IMR-90 (cell line): Measurements from ENCODE around the gene PCID2. TPM values are rescaled to one million over a fixed set of nuclear protein-coding genes. Genes with fewer than 3 reads are reported as not detected.

Experiments
- ATAC-seq: fragments of 200-7000 bp; cut with Tn5 transposase; 2 replicates; pipeline ENCODE4 v1.9.1; 2020; ENCODE audit warnings: low read depth, mild to moderate bottlenecking, moderate library complexity
- BruUV-seq: library from RNA; stranded (reverse); fragments of 400-500 nt; replicated peaks from 2 replicates; lab custom pipeline; 2021; lab: Mats Ljungman, UMichigan
- CTCF ChIA-PET: fragments of 300-600 bp; formaldehyde crosslinking; extraction: SDS; loops from one replicate; lab custom pipeline; 2021; ENCODE audit warnings: antibody characterized with exemption; lab: Yijun Ruan, JAX
- POLR2A ChIA-PET: fragments of 300-600 bp; sonication (Branson Sonifier 250); formaldehyde crosslinking; loops from one replicate; lab custom pipeline; 2022; ENCODE audit warnings: antibody characterized with exemption; ENCODE audit not compliant: unreplicated experiment; lab: Charles Lee
- DNase-seq: peaks from one replicate; pipeline ENCODE4 v3.0.0; 2013
- H2AFZ ChIP-seq: replicated peaks from 2 replicates; pipeline ENCODE3; 2013; ENCODE audit warnings: low read length, mild to moderate bottlenecking; ENCODE audit not compliant: poor library complexity
- H2AK5ac ChIP-seq: 2 replicates; pipeline ENCODE4 v1.6.1; 2013; ENCODE audit warnings: low read depth, low read length, inconsistent platforms
- H2AK9ac ChIP-seq: replicated peaks from 2 replicates; pipeline ENCODE3; 2013; ENCODE audit warnings: mild to moderate bottlenecking, low read depth, low read length, moderate library complexity; ENCODE audit not compliant: poor library complexity
- H2BK120ac ChIP-seq: 2 replicates; pipeline ENCODE4 v1.6.1; 2013; ENCODE audit warnings: low read depth, low read length, inconsistent platforms
- H2BK15ac ChIP-seq: 3 replicates; pipeline ENCODE4 v1.6.1; 2013; ENCODE audit warnings: low read depth, low read length, inconsistent platforms
- H2BK20ac ChIP-seq: 2 replicates; pipeline ENCODE4 v1.6.1; 2013; ENCODE audit warnings: low read depth, mild to moderate bottlenecking, inconsistent platforms, low read length, moderate library complexity
- H2BK5ac ChIP-seq: 2 replicates; pipeline ENCODE4 v1.6.1; 2013; ENCODE audit warnings: mild to moderate bottlenecking, low read depth, low read length, inconsistent platforms; ENCODE audit not compliant: poor library complexity, severe bottlenecking
- H3K14ac ChIP-seq: replicated peaks from 2 replicates; pipeline ENCODE4 v1.6.1; 2013; ENCODE audit warnings: low read depth, low read length, inconsistent platforms
- H3K18ac ChIP-seq: 2 replicates; pipeline ENCODE4 v1.6.1; 2013; ENCODE audit warnings: low read depth, low read length, control low read depth
- H3K23ac ChIP-seq: 2 replicates; pipeline ENCODE4 v1.6.1; 2013; ENCODE audit warnings: low read depth, low read length, inconsistent platforms
- H3K27ac ChIP-seq: 2 replicates; pipeline ENCODE4 v1.5.1; 2013; ENCODE audit warnings: mild to moderate bottlenecking, control low read depth, low read length; ENCODE audit not compliant: insufficient read depth
- H3K27me3 ChIP-seq: 2 replicates; pipeline ENCODE4 v1.6.1; 2013; ENCODE audit warnings: low read length; ENCODE audit not compliant: control insufficient read depth, insufficient read depth
- H3K36me3 ChIP-seq: 2 replicates; pipeline ENCODE4 v1.6.1; 2013; ENCODE audit warnings: low read length, mixed read lengths; ENCODE audit not compliant: control insufficient read depth, insufficient read depth
- H3K4ac ChIP-seq: 2 replicates; pipeline ENCODE4 v1.6.1; 2013; ENCODE audit warnings: low read depth, low read length, inconsistent platforms
- H3K4me1 ChIP-seq: 2 replicates; pipeline ENCODE4 v1.6.1; 2013; ENCODE audit warnings: low read length, mixed read lengths; ENCODE audit not compliant: control insufficient read depth, insufficient read depth
- H3K4me2 ChIP-seq: 2 replicates; pipeline ENCODE4 v1.6.1; 2013; ENCODE audit warnings: low read depth, mild to moderate bottlenecking, control low read depth, low read length, moderate library complexity
- H3K4me3 ChIP-seq: 2 replicates; pipeline ENCODE4 v1.5.1; 2013; ENCODE audit warnings: low read depth, mild to moderate bottlenecking, control low read depth, low read length, moderate library complexity; ENCODE audit not compliant: insufficient read depth
- H3K56ac ChIP-seq: 2 replicates; pipeline ENCODE4 v1.6.1; 2013; ENCODE audit warnings: low read length, inconsistent platforms; ENCODE audit not compliant: insufficient read depth; ENCODE audit errors: extremely low read depth
- H3K79me1 ChIP-seq, 2 experiments: 2 replicates each; pipeline ENCODE4 v1.6.1; 2013; ENCODE audit warnings: low read length in 2 of 2, inconsistent platforms in 1 of 2, low read depth in 1 of 2
- H3K9ac ChIP-seq: 2 replicates; pipeline ENCODE4 v1.6.1; 2013; ENCODE audit warnings: low read depth, low read length, control low read depth
- H3K9me1 ChIP-seq: 2 replicates; pipeline ENCODE4 v1.6.1; 2013; ENCODE audit warnings: low read length, inconsistent platforms; ENCODE audit not compliant: insufficient read depth
- H3K9me3 ChIP-seq: 2 replicates; pipeline ENCODE4 v1.6.1; 2013; ENCODE audit warnings: low read length; ENCODE audit not compliant: control insufficient read depth, insufficient read depth
- H4K20me1 ChIP-seq: 2 replicates; pipeline ENCODE4 v1.6.1; 2013; ENCODE audit warnings: low read length, inconsistent platforms; ENCODE audit not compliant: insufficient read depth
- H4K5ac ChIP-seq: 2 replicates; pipeline ENCODE4 v1.6.1; 2013; ENCODE audit warnings: mild to moderate bottlenecking, low read depth, low read length, control low read depth
- H4K8ac ChIP-seq, 2 experiments: 2 replicates each; pipeline ENCODE4 v1.6.1; 2013; ENCODE audit warnings: low read depth in 2 of 2, low read length in 2 of 2, control low read depth in 1 of 2, inconsistent platforms in 1 of 2
- H4K91ac ChIP-seq: 2 replicates; pipeline ENCODE4 v1.6.1; 2013; ENCODE audit warnings: low read depth, low read length, inconsistent platforms; ENCODE audit not compliant: insufficient read depth
- MXI1 ChIP-seq: IDR thresholded peaks from 2 replicates; pipeline ENCODE4 v1.6.1; 2012; ENCODE audit warnings: low read depth, mild to moderate bottlenecking, low read length, moderate library complexity, borderline replicate concordance
- NFE2L2 ChIP-seq: fragments of 150-350 bp; IDR thresholded peaks from 2 replicates; pipeline ENCODE4 v1.6.1; 2016; ENCODE audit warnings: low read depth, mild to moderate bottlenecking, low read length
- WGBS, 2 experiments: methylation state at CpG; one replicate each; pipeline versions ENCODE4 v1.1.5 to v1.1.7; 2013; ENCODE audit warnings: missing lambda C conversion rate in 2 of 2; ENCODE audit not compliant: insufficient read length in 1 of 2; ENCODE audit errors: extremely low coverage in 2 of 2; 5-methylcytosine and 5-hydroxymethylcytosine counted together
- dilution Hi-C: fragments of 300-500 bp; cut with HindIII; formaldehyde crosslinking; loops from one replicate; pipeline ENCODE4 v1.14.3; 2018; ENCODE audit warnings: low sequenced_read_pairs; ENCODE audit not compliant: unreplicated experiment
- in situ Hi-C: fragments of 300-500 bp; cut with MboI; formaldehyde crosslinking; loops from 3 replicates; pipeline ENCODE4 v1.14.3; 2019; ENCODE audit warnings: low sequenced_read_pairs, inconsistent platforms, mixed read lengths
- intact Hi-C: fragments of 100-400 bp; cut with micrococcal nuclease; formaldehyde crosslinking; loops from 2 replicates; pipeline ENCODE4 v1.10.0; 2022
- polyA plus RNA-seq, 3 experiments: library from polyadenylated mRNA; depleted of rRNA; stranded (reverse); fragments of >200 nt; gene quantifications; 2 replicates each; pipeline ENCODE4 v1.2.3, GENCODE V29; 2012; ENCODE audit warnings: low replicate concordance in 1 of 3
- total RNA-seq: library from RNA; depleted of rRNA; stranded (reverse); fragments of >200 nt; gene quantifications from 2 replicates; pipeline ENCODE4 v1.2.3, GENCODE V29; 2012

The PCID2 gene
- total and polyA plus RNA-seq, 2 of the 4 experiments (the other 2 are of a cell fraction): 83.5 to 90.9 TPM

DNA sequence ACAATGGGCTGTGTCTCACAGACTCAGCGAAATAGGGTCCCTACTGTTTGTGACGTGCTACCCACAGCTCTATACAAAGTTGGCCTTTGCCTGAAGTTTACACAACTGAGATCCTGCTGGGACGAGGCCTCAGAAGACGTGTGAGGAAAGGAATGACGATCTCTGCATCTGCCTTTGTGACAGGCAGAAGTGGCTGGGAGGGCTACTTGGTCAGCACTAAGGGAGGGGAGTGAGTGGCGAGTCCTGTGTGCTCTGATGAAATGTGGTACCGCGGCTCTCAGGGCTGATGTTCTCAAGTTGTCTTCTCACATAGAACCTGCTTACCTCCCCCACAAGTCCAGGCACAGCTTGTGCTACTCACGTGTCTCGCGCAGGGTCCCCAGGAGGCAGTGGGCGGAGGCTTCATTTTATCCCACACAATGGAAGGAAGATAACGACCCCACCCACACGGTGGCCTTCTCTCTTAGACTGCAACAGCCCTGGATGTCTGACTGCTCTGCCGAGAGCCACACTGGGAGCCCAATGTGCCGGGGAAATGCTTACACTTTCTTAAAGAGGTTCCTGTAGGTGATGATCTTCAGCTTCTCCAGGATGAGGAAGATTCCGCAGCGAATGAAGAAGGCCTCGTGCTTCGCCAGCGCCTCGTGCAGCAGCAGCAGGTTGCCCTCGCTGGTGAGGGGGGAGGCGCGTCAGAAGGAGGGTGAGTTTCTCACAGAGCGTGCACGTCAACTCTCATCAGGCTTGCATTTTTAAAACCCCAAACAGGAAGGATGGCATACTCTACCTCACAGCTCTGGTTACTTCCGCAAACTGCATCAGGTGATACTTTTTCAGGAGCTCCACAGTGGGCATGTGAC, 28.9 kb downstream of the PCID2 start:
- H3K9ac ChIP-seq: peak overlapping the region; percentile 38
- no peak overlapping the region for H3K4me3 ChIP-seq
- H2BK120ac ChIP-seq: peak overlapping the region; percentile 99
- no peaks in the 10 kb centered on the region for H3K27me3 ChIP-seq
- in situ Hi-C loops: no loop called here
- dilution Hi-C loops: no loop called here
- H3K18ac ChIP-seq: peak overlapping the region; percentile 38
- 44% methylated on average over 3 of the region's 28 CpGs; no CpG with 5 or more reads in 1 of the 2 experiments for WGBS, 2 experiments
- ChIA-PET POLR2A (interaction anchor here (1.2 kb wide), 1 partner anchor 28 kb away, joined by 3 read pairs; no protein-coding TSS in a partner anchor), CTCF (interaction anchor here (0.6 to 0.8 kb wide), 5 partner anchors 8 to 318 kb away, joined by 3 to 7 read pairs (median 3); no protein-coding TSS in a partner anchor)
- DNase-seq: peak; percentile 82
- peak overlapping the region; percentile 86 for H2AK9ac ChIP-seq
- H4K20me1 ChIP-seq: no peaks in the 10 kb centered on the region
- H3K4me2 ChIP-seq: no peak overlapping the region
- H3K79me1 ChIP-seq: peaks cover 17 to 60% of the 10 kb centered on the region in 2 experiments; a peak in 3 of 4 replicates
- peak overlapping the region; percentile 91 for H2BK20ac ChIP-seq
- H2BK5ac ChIP-seq: peak overlapping the region; percentile 100
- peak overlapping the region; percentile 99 for H3K4ac ChIP-seq
- H3K14ac ChIP-seq: peak overlapping the region; percentile 97
- BruUV-seq: no TSS peak
- peak overlapping the region; percentile 55 for H3K23ac ChIP-seq
- peak overlapping the region; percentile 89 for H2BK15ac ChIP-seq
- ATAC-seq: peak; percentile 17
- peak overlapping the region; percentile 94 to 97 for H4K8ac ChIP-seq
- peaks cover 51% of the 10 kb centered on the region for H3K36me3 ChIP-seq
- peaks cover 10% of the 10 kb centered on the region for H3K9me1 ChIP-seq
- H2AK5ac ChIP-seq: peak overlapping the region; percentile 100
- no peaks in the 10 kb centered on the region for H3K9me3 ChIP-seq
- peak overlapping the region; percentile 86 for H3K56ac ChIP-seq
- intact Hi-C loops: loop anchor here (2.0 kb wide), 2 partner anchors 29 to 37 kb away; partner anchors contain the start of genes CUL4A and PCID2
- TF ChIP-seq MXI1 (peak; percentile 25; the same call in 1 of the 2 replicates), NFE2L2 (no peak)
- peak overlapping the region; percentile 98 for H4K91ac ChIP-seq
- peak overlapping the region; percentile 68 for H2AFZ ChIP-seq
- H4K5ac ChIP-seq: peak overlapping the region; percentile 19
- H3K4me1 ChIP-seq: peaks cover 18% of the 10 kb centered on the region
- peak overlapping the region; percentile 78 for H3K27ac ChIP-seq
